ENCODE results near the gene EPHB4.
"Not testable (repeated sequence)": the region's sequence is repeated elsewhere in the genome, so short reads cannot be mapped to it uniquely, and the experiment has no call there.

The EPHB4 gene

GRCh38 chr7:100819586-100819985 is 7.7 kb downstream of the EPHB4 start:
- DNase-seq (ENCODE audit: low read depth) = no peak

GRCh38 chr7:100818825-100819224 is 8.5 kb downstream of the EPHB4 start:
- DNase-seq (ENCODE audit: low read depth) = no peak

GRCh38 chr7:100818366-100818765 is 9.0 kb downstream of the EPHB4 start:
- DNase-seq (ENCODE audit: low read depth) = no peak

GRCh38 chr7:100817097-100817496 is 10.2 kb downstream of the EPHB4 start:
- no peak for DNase-seq (ENCODE audit: low read depth)

- DNase-seq (ENCODE audit: low read depth) = not testable (repeated sequence)
These were observed 10.8 kb downstream of the EPHB4 start for GRCh38 chr7:100816515-100816914.

- DNase-seq (ENCODE audit: low read depth) = no peak
These were observed 14.6 kb downstream of the EPHB4 start for GRCh38 chr7:100812729-100813128.

- no peak for DNase-seq (ENCODE audit: low read depth)
These were observed 15.8 kb downstream of the EPHB4 start for GRCh38 chr7:100811480-100811879.

GRCh38 chr7:100808354-100808875 is 18.9 kb downstream of the EPHB4 start:
- no peak for DNase-seq (ENCODE audit: low read depth)

GRCh38 chr7:100806883-100807282 is 20.4 kb downstream of the EPHB4 start:
- DNase-seq (ENCODE audit: low read depth) = not testable (repeated sequence)

- DNase-seq (ENCODE audit: low read depth) = no peak
These were observed 21.0 kb downstream of the EPHB4 start for GRCh38 chr7:100806276-100806675.

- DNase-seq (ENCODE audit: low read depth) = no peak
These were observed 22.5 kb downstream of the EPHB4 start for GRCh38 chr7:100804681-100805431.

- DNase-seq (ENCODE audit: low read depth) = no peak
These were observed 23.7 kb downstream of the EPHB4 start for GRCh38 chr7:100803398-100804161.

- DNase-seq (ENCODE audit: low read depth) = no peak
These were observed 24.4 kb downstream of the EPHB4 start for GRCh38 chr7:100802951-100803350.

GRCh38 chr7:100801833-100802568 is 25.3 kb downstream of the EPHB4 start:
- no peak for DNase-seq (ENCODE audit: low read depth)

- no peak for DNase-seq (ENCODE audit: low read depth)
These were observed 28.1 kb downstream of the EPHB4 start for GRCh38 chr7:100799037-100799896.

GRCh38 chr7:100794741-100795140 is 32.6 kb downstream of the EPHB4 start:
- no peak for DNase-seq (ENCODE audit: low read depth)

- DNase-seq (ENCODE audit: low read depth) = no peak
These were observed 33.3 kb downstream of the EPHB4 start for GRCh38 chr7:100793806-100794660.

- no peak for DNase-seq (ENCODE audit: low read depth)
These were observed 35.2 kb downstream of the EPHB4 start for GRCh38 chr7:100791881-100792666.

- DNase-seq (ENCODE audit: low read depth) = no peak
These were observed 38.3 kb downstream of the EPHB4 start for GRCh38 chr7:100789055-100789454.

GRCh38 chr7:100786323-100786722 is 41.0 kb downstream of the EPHB4 start:
- no peak for DNase-seq (ENCODE audit: low read depth)
